HG03432 (cell line): ENCODE results near the gene ATXN1.
A peak's percentile ranks its signal among the peaks of the same experiment; 100 is the strongest.

Experiments
- ATAC-seq: cut with Tn5 transposase; IDR thresholded peaks from one replicate; pipeline ENCODE4 v1.9.1; 2021; ENCODE audit warnings: mild to moderate bottlenecking, moderate library complexity; ENCODE audit not compliant: unreplicated experiment

ATXN1 gene

GRCh38 chr6:16591396-16592222 lies 169.7 kb downstream of the ATXN1 start:
- peak; percentile 83 for ATAC-seq

- ATAC-seq: no peak
These were observed 175.5 kb downstream of the ATXN1 start for GRCh38 chr6:16585805-16586204.

GRCh38 chr6:16583144-16583762 lies 178.0 kb downstream of the ATXN1 start:
- no peak for ATAC-seq

- peak; percentile 49 for ATAC-seq
These were observed 178.7 kb downstream of the ATXN1 start for GRCh38 chr6:16582446-16583143.

GRCh38 chr6:16578695-16579285 lies 182.5 kb downstream of the ATXN1 start:
- ATAC-seq: no peak

- ATAC-seq: peak; percentile 93
These were observed 184.6 kb downstream of the ATXN1 start for GRCh38 chr6:16576451-16577368.

- no peak for ATAC-seq
These were observed 185.6 kb downstream of the ATXN1 start for GRCh38 chr6:16575655-16576054.

- no peak for ATAC-seq
These were observed 188.3 kb downstream of the ATXN1 start for GRCh38 chr6:16572943-16573342.

GRCh38 chr6:16572317-16572716 lies 188.9 kb downstream of the ATXN1 start:
- ATAC-seq: no peak

- no peak for ATAC-seq
These were observed 190.3 kb downstream of the ATXN1 start for GRCh38 chr6:16570946-16571345.

- ATAC-seq: no peak
These were observed 191.1 kb downstream of the ATXN1 start for GRCh38 chr6:16570221-16570553.

- no peak for ATAC-seq
These were observed 193.1 kb downstream of the ATXN1 start for GRCh38 chr6:16568128-16568527.

- ATAC-seq: no peak
These were observed 194.2 kb downstream of the ATXN1 start for GRCh38 chr6:16567071-16567470.

- ATAC-seq: no peak
These were observed 196.8 kb downstream of the ATXN1 start for GRCh38 chr6:16564436-16564835.

- no peak for ATAC-seq
These were observed 197.5 kb downstream of the ATXN1 start for GRCh38 chr6:16563628-16564240.

GRCh38 chr6:16562498-16562897 lies 198.8 kb downstream of the ATXN1 start:
- no peak for ATAC-seq

GRCh38 chr6:16559071-16559470 lies 202.2 kb downstream of the ATXN1 start:
- no peak for ATAC-seq

GRCh38 chr6:16555550-16555949 lies 205.7 kb downstream of the ATXN1 start:
- no peak for ATAC-seq

- ATAC-seq: no peak
These were observed 207.7 kb downstream of the ATXN1 start for GRCh38 chr6:16553531-16553930.

- no peak for ATAC-seq
These were observed 209.8 kb downstream of the ATXN1 start for GRCh38 chr6:16551466-16551865.
